HepG2 (cell line): ENCODE measurements around the gene CMTM1. TPM values are rescaled to one million over a fixed set of nuclear protein-coding genes. Genes with fewer than 3 reads are reported as not detected.

Experiments used
- ATAC-seq: fragments of 200-7000 bp; cut with Tn5 transposase; 3 replicates; pipeline ENCODE4 v1.9.1; 2020; ENCODE audit warnings: mild to moderate bottlenecking, moderate library complexity
- BruUV-seq: library from RNA; stranded (reverse); fragments of 400-500 nt; replicated peaks from 2 replicates; lab custom pipeline; 2021; lab: Mats Ljungman, UMichigan
- CTCF ChIA-PET: fragments of 300-600 bp; formaldehyde crosslinking; extraction: SDS; loops from one replicate; lab custom pipeline; 2021; ENCODE audit warnings: low total read pairs, inconsistent platforms, low intra/inter-chr PET ratio; lab: Yijun Ruan, JAX
- POLR2A ChIA-PET: fragments of 350-600 bp; sonication (Branson Sonifier 250); formaldehyde crosslinking; loops from one replicate; lab custom pipeline; 2020; ENCODE audit warnings: antibody characterized with exemption, inconsistent platforms; lab: Yijun Ruan, JAX
- DNase-seq: peaks from one replicate; pipeline ENCODE4 v3.0.0-alpha.2; 2015; ENCODE audit warnings: low spot score
- FAIRE-seq: peaks from 3 replicates; lab custom pipeline; 2011; peaks lifted over from hg19 to GRCh38; lab: Jason Lieb, UNC
- H2AFZ ChIP-seq: one replicate; pipeline ENCODE4 v1.6.1; 2011; ENCODE audit warnings: low read length, inconsistent platforms
- H3K27ac ChIP-seq: fragments of 300-600 bp; 3 replicates; pipeline ENCODE4 v1.8.0; 2011; ENCODE audit warnings: mixed run types, mild to moderate bottlenecking, mixed read lengths, low read length, inconsistent platforms; ENCODE audit not compliant: insufficient read depth; ENCODE audit errors: extremely low read length
- H3K27me3 ChIP-seq, 2 experiments: fragments of 200-600 bp in 1 of 2; 2 replicates in 1 of 2; 3 replicates in 1 of 2; pipeline versions ENCODE4 v1.6.0 to v1.8.0; 2011; ENCODE audit warnings: low read length in 2 of 2, mild to moderate bottlenecking in 2 of 2, moderate library complexity in 2 of 2, inconsistent platforms in 1 of 2; ENCODE audit not compliant: insufficient read depth in 2 of 2, control insufficient read depth in 1 of 2
- H3K36me3 ChIP-seq, 2 experiments: fragments of 200-600 bp in 1 of 2; replicated peaks in 1 of 2; 2 replicates in 1 of 2; 3 replicates in 1 of 2; pipeline versions ENCODE4 v1.5.1 to v1.8.0; 2011; ENCODE audit warnings: low read length in 2 of 2, inconsistent platforms in 1 of 2; ENCODE audit not compliant: insufficient read depth in 2 of 2, control insufficient read depth in 1 of 2
- H3K4me1 ChIP-seq: 2 replicates; pipeline ENCODE4 v1.5.1; 2012; ENCODE audit warnings: low read length, inconsistent platforms; ENCODE audit not compliant: insufficient read depth
- H3K4me2 ChIP-seq: 2 replicates; pipeline ENCODE4 v1.6.0; 2011; ENCODE audit warnings: low read depth, low read length, inconsistent platforms
- H3K4me3 ChIP-seq, 3 experiments: fragments of 200-600 bp in 1 of 3; sonication (generic), shearing (Covaris generic) in 1 of 3; replicated peaks in 1 of 3; 2 replicates each; pipeline ENCODE4 v1.5.1; 2011 to 2016; ENCODE audit warnings: low read length in 3 of 3, inconsistent platforms in 2 of 3, low read depth in 2 of 3, mild to moderate bottlenecking in 2 of 3, control low read depth in 1 of 3, mixed read lengths in 1 of 3; ENCODE audit not compliant: insufficient read depth in 1 of 3
- H3K79me2 ChIP-seq: one replicate; pipeline ENCODE4 v1.6.1; 2011; ENCODE audit warnings: low read length, inconsistent platforms; ENCODE audit not compliant: insufficient read depth
- H3K9ac ChIP-seq: 2 replicates; pipeline ENCODE4 v1.6.0; 2011; ENCODE audit warnings: mild to moderate bottlenecking, low read depth, low read length, inconsistent platforms; ENCODE audit not compliant: insufficient read depth
- H3K9me3 ChIP-seq: 2 replicates; pipeline ENCODE4 v1.5.1; 2012; ENCODE audit warnings: mild to moderate bottlenecking, low read length
- H4K20me1 ChIP-seq: 2 replicates; pipeline ENCODE4 v1.6.0; 2011; ENCODE audit warnings: inconsistent platforms, mild to moderate bottlenecking, low read length, moderate library complexity; ENCODE audit not compliant: insufficient read depth
- ATF1 ChIP-seq: IDR thresholded peaks from 2 replicates; pipeline ENCODE4 v1.6.1; 2016; ENCODE audit warnings: mild to moderate bottlenecking, control low read depth
- CCDC6 ChIP-seq: sonication (generic); formaldehyde crosslinking; IDR thresholded peaks from 2 replicates; pipeline ENCODE4 v1.8.1; 2022; ENCODE audit warnings: mild to moderate bottlenecking, missing genetic modification reagents, moderate library complexity
- KDM5B ChIP-seq: sonication (generic); formaldehyde crosslinking; IDR thresholded peaks from 2 replicates; pipeline ENCODE4 v1.4.0; 2020; ENCODE audit warnings: missing genetic modification reagents, mild to moderate bottlenecking, borderline replicate concordance
- KLF6 ChIP-seq: IDR thresholded peaks from 2 replicates; pipeline ENCODE4 v1.8.0; 2016; ENCODE audit warnings: missing biosample characterization, missing genetic modification reagents
- PHF8 ChIP-seq: sonication (generic); formaldehyde crosslinking; IDR thresholded peaks from 2 replicates; pipeline ENCODE4 v1.5.0; 2020; ENCODE audit warnings: missing genetic modification reagents
- U2AF1 ChIP-seq: fragments of 200-400 bp; formaldehyde crosslinking; optimal IDR thresholded peaks from 2 replicates; pipeline ENCODE3; 2017; ENCODE audit warnings: mild to moderate bottlenecking, low read depth, low read length
- ZNF556 ChIP-seq: sonication (generic); formaldehyde crosslinking; IDR thresholded peaks from 2 replicates; pipeline ENCODE4 v1.4.0; 2020; ENCODE audit warnings: mild to moderate bottlenecking, missing genetic modification reagents, borderline replicate concordance
- ZNF792 ChIP-seq: IDR thresholded peaks from 2 replicates; pipeline ENCODE4 v1.6.1; 2016
- WGBS: methylation state at CpG from one replicate; pipeline ENCODE4 v1.1.6; 2017; ENCODE audit warnings: low lambda C conversion rate; 5-methylcytosine and 5-hydroxymethylcytosine counted together
- in situ Hi-C: cut with HindIII; loops from 2 replicates; pipeline ENCODE4 v1.10.0; 2017; ENCODE audit warnings: low pct_unique_long_range_greater_than_20kb; ENCODE audit not compliant: extremely low pct_ligation_motif_present
- intact Hi-C: fragments of 100-400 bp; cut with micrococcal nuclease; formaldehyde crosslinking; loops from one replicate; pipeline ENCODE4 v1.10.0; 2022; ENCODE audit not compliant: unreplicated experiment
- polyA plus RNA-seq, 8 experiments: library from polyadenylated mRNA; depleted of rRNA in 3 of 8; stranded (reverse) in 7 of 8; unstranded in 1 of 8; fragments of >200 nt; fragmentation: Illumina TruSeq in 4 of 8; extraction: Trizol in 4 of 8; gene quantifications; 2 replicates each; pipeline versions ENCODE4 v1.2.1 to v1.2.3, GENCODE V29; 2011 to 2016; ENCODE audit warnings: low read depth in 4 of 8, missing spikeins in 1 of 8, mixed read lengths in 1 of 8; ENCODE audit not compliant: insufficient read depth in 1 of 8
- total RNA-seq, 5 experiments: library from RNA; depleted of rRNA; stranded (reverse); fragments of >200 nt; fragmentation: Illumina TruSeq; extraction: Trizol; gene quantifications; 2 replicates each; pipeline ENCODE4 v1.2.3, GENCODE V29; 2016; ENCODE audit warnings: low read depth in 1 of 5
- TF ChIP-seq, protein P1 (sequence below): sonication (generic); formaldehyde crosslinking; IDR thresholded peaks from 2 replicates; pipeline ENCODE4 v1.4.0; 2020; ENCODE audit warnings: mild to moderate bottlenecking, missing genetic modification reagents
- TF ChIP-seq, protein P2 (sequence below): sonication (generic); formaldehyde crosslinking; IDR thresholded peaks from 2 replicates; pipeline ENCODE4 v1.4.0; 2020; ENCODE audit warnings: missing genetic modification reagents

Gene CMTM1
- total and polyA plus RNA-seq, 2 of the 13 experiments (the other 11 are each of a cell fraction or from before 2014, with no cell fraction given) = 1.7 to 2.9 TPM

- TF ChIP-seq ZNF792 (CRISPR knock-in tag) = 0 out of 2 replicates have a peak, but pooled peaks have one; percentile 19
Observed at GRCh38 chr16:66588981-66589713, 22.9 kb downstream of the CMTM1 start (continued).

GRCh38 chr16:66590322-66590721 is 24.1 kb downstream of the CMTM1 start:
- 55% methylated on average over 8 of the region's 8 CpGs for WGBS
- in situ Hi-C loops = no loop called here

More at GRCh38 chr16:66590322-66590721, 24.1 kb downstream of the CMTM1 start:
- Histone ChIP-seq H3K4me3 (no peak overlapping the region), H3K9me3 (no peaks in the 10 kb centered on the region), H2AFZ (no peak overlapping the region), H3K36me3 (no peaks in the 10 kb centered on the region), H3K9ac (no peak overlapping the region), H3K4me1 (peaks cover 7% of the 10 kb centered on the region; the same call in 1 of the 2 replicates), H4K20me1 (no peaks in the 10 kb centered on the region), H3K79me2 (no peaks in the 10 kb centered on the region), H3K4me2 (no peak overlapping the region), H3K27me3 (peaks cover 5 to 31% of the 10 kb centered on the region in 2 experiments; a peak in 4 of 5 replicates), H3K27ac (no peak overlapping the region)
- TF ChIP-seq KLF6 (no peak), PHF8 (CRISPR knock-in tag) (no peak), ZNF556 (no peak), ATF1 (CRISPR knock-in tag) (no peak), CCDC6 (no peak), KDM5B (CRISPR knock-in tag) (no peak), U2AF1 (no peak)
- TF ChIP-seq, protein P1, sequence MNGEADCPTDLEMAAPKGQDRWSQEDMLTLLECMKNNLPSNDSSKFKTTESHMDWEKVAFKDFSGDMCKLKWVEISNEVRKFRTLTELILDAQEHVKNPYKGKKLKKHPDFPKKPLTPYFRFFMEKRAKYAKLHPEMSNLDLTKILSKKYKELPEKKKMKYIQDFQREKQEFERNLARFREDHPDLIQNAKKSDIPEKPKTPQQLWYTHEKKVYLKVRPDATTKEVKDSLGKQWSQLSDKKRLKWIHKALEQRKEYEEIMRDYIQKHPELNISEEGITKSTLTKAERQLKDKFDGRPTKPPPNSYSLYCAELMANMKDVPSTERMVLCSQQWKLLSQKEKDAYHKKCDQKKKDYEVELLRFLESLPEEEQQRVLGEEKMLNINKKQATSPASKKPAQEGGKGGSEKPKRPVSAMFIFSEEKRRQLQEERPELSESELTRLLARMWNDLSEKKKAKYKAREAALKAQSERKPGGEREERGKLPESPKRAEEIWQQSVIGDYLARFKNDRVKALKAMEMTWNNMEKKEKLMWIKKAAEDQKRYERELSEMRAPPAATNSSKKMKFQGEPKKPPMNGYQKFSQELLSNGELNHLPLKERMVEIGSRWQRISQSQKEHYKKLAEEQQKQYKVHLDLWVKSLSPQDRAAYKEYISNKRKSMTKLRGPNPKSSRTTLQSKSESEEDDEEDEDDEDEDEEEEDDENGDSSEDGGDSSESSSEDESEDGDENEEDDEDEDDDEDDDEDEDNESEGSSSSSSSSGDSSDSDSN = no peak
- TF ChIP-seq, protein P2, sequence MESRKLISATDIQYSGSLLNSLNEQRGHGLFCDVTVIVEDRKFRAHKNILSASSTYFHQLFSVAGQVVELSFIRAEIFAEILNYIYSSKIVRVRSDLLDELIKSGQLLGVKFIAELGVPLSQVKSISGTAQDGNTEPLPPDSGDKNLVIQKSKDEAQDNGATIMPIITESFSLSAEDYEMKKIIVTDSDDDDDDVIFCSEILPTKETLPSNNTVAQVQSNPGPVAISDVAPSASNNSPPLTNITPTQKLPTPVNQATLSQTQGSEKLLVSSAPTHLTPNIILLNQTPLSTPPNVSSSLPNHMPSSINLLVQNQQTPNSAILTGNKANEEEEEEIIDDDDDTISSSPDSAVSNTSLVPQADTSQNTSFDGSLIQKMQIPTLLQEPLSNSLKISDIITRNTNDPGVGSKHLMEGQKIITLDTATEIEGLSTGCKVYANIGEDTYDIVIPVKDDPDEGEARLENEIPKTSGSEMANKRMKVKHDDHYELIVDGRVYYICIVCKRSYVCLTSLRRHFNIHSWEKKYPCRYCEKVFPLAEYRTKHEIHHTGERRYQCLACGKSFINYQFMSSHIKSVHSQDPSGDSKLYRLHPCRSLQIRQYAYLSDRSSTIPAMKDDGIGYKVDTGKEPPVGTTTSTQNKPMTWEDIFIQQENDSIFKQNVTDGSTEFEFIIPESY = no peak
- FAIRE-seq (no peak), DNase-seq (no peak), ATAC-seq (no peak)
- intact Hi-C loops = no loop called here
- CTCF ChIA-PET = no interaction called here
- POLR2A ChIA-PET = interaction anchor here (1.0 kb wide), 1 partner anchor 235 kb away, joined by 3 read pairs; no protein-coding TSS in a partner anchor
- no TSS peak for BruUV-seq
